NT2/D1 (cell line): Measurements from ENCODE around the gene CD22.

Experiments
- DNase-seq: peaks from one replicate; pipeline ENCODE4 v3.0.0-alpha.2; 2011; ENCODE audit warnings: low read depth, low spot score
- H3K27me3 ChIP-seq: 2 replicates; pipeline ENCODE4 v1.6.0; 2011; ENCODE audit warnings: mild to moderate bottlenecking; ENCODE audit not compliant: insufficient read length, insufficient read depth
- H3K36me3 ChIP-seq: 2 replicates; pipeline ENCODE4 v1.6.1; 2011; ENCODE audit warnings: mild to moderate bottlenecking, low read length, mixed read lengths; ENCODE audit not compliant: insufficient read depth, insufficient read length
- H3K4me1 ChIP-seq: 2 replicates; pipeline ENCODE4 v1.5.1; 2011; ENCODE audit not compliant: insufficient read depth, insufficient read length
- H3K4me3 ChIP-seq: 2 replicates; pipeline ENCODE4 v1.5.1; 2011; ENCODE audit warnings: low read depth; ENCODE audit not compliant: insufficient read length
- H3K9ac ChIP-seq: 2 replicates; pipeline ENCODE4 v1.6.0; 2011; ENCODE audit warnings: low read depth; ENCODE audit not compliant: insufficient read length
- H3K9me3 ChIP-seq: 2 replicates; pipeline ENCODE4 v1.5.1; 2011; ENCODE audit warnings: mild to moderate bottlenecking, low read length; ENCODE audit not compliant: insufficient read depth
- SUZ12 ChIP-seq: IDR thresholded peaks from 2 replicates; pipeline ENCODE4 v1.6.1; 2011; ENCODE audit not compliant: insufficient read length, insufficient read depth; ENCODE audit errors: extremely low read depth
- YY1 ChIP-seq: IDR thresholded peaks from 2 replicates; pipeline ENCODE4 v1.6.1; 2011; ENCODE audit not compliant: insufficient read length, insufficient read depth
- ZNF274 ChIP-seq: IDR thresholded peaks from 2 replicates; pipeline ENCODE4 v1.6.1; 2011; ENCODE audit warnings: mild to moderate bottlenecking, low read depth, low read length

Gene CD22

DNA sequence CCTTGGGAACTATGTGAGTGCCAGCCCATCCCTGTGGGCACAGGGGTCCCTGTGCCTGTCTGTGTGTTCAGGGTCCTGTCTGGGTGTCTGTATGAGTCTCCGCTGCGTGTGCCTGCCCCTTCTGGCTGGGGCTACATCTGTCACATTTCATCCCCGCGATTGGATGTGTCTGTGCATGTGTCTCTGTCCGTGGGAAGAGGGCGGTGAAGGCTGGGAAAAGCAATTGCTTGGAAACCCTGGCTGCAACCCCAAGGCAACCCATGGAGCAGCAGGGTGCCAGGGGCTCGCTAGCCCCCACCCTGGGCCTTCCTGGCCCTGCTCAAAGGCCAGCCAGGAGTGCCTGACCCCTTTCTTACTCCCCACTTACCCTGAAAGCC, 35.6 kb upstream of the CD22 start:
- Histone ChIP-seq H3K4me1 (peaks cover 13% of the 10 kb centered on the region), H3K27me3 (no peaks in the 10 kb centered on the region), H3K9me3 (no peaks in the 10 kb centered on the region), H3K9ac (no peak overlapping the region), H3K36me3 (no peaks in the 10 kb centered on the region), H3K4me3 (no peak overlapping the region)
- no peak for DNase-seq
- no peak for TF ChIP-seq SUZ12
- no peak for TF ChIP-seq YY1
- no peak for TF ChIP-seq ZNF274

DNA sequence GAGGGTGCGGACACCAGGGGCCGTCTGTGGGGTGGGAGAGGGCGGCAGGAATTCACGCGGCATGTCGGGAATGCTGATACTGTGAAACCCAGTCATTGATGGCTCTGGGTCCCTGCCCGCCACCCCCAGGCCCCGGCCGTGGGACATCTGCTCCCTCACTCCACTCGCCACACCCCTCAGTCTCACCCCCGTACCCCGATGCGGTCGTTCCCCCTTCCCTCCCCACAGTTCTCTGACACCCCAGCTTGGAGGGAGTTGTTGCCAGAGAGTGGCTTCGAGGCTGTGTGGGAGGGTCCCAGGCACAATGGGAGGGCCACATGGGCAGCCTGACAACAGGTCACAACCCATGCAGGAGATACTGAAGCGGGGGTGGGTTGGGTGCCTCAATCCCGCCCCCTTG, 35.2 kb upstream of the CD22 start:
- H3K36me3 ChIP-seq, result no peaks in the 10 kb centered on the region
- H3K27me3 ChIP-seq, result no peaks in the 10 kb centered on the region
- peaks cover 13% of the 10 kb centered on the region for H3K4me1 ChIP-seq
- no peak for DNase-seq
- no peak overlapping the region for H3K9ac ChIP-seq
- no peak overlapping the region for H3K4me3 ChIP-seq
- TF ChIP-seq SUZ12, result no peak
- TF ChIP-seq YY1, result no peak
- TF ChIP-seq ZNF274, result no peak
- no peaks in the 10 kb centered on the region for H3K9me3 ChIP-seq

DNA sequence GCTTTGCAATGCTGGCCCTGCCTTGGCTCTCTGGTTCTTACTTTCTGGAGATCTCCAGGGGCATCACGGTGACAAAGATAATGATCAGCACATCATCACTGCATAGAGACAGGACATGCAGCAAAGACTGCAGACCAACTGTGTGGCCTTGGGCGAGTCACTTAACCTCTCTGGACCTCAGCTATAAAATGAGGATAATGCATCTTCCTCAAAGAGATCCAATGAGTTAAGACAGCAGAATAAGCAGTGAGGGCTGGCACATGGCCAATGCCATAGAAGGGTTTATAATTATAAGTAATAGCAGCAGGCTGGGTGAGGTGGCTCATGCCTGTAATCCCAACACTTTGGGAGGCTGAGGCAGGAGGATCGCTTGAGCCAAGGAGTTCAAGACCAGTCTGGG, 34.7 kb upstream of the CD22 start:
- no peak overlapping the region for H3K9ac ChIP-seq
- H3K27me3 ChIP-seq, result no peaks in the 10 kb centered on the region
- H3K4me1 ChIP-seq, result peaks cover 11% of the 10 kb centered on the region
- no peaks in the 10 kb centered on the region for H3K36me3 ChIP-seq
- no peak for TF ChIP-seq YY1
- no peak for TF ChIP-seq SUZ12
- no peak for TF ChIP-seq ZNF274
- no peak for DNase-seq
- no peaks in the 10 kb centered on the region for H3K9me3 ChIP-seq
- H3K4me3 ChIP-seq, result no peak overlapping the region

DNA sequence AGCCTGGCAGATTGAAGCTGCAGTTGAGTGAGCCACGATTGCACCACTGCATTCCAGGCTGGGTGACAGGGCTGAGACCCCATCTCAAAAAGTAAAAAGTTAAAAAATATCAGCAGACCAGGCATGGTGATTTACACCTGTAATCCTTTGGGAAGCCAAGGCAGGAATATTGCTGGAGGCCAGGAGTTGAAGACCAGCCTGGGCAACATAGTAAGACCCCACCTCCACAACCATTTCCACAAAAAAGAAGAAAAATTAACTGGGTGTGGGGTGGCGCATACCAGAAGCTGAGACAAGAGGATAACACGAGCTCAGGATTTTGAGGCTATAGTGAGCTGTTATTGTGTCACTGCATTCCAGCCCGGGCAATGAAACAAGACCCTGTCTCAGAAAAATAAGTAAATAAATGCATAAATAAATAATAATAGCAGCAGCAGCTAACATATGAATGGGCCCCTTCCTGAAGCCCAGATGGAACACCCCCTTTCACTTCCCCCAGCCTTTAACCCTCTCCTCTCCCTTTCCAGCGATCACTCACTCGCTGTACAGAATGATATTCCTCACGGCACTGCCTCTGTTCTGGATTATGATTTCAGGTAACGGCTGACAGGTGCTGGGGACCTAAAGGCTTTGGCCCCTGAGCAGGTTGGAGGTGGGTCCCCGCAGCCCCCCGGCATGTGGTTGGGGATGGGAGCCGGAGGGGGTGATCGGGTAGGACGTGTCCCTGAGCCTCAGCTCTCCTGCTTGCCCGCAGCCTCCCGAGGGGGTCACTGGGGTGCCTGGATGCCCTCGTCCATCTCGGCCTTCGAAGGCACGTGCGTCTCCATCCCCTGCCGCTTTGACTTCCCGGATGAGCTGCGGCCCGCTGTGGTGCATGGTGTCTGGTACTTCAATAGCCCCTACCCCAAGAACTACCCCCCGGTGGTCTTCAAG, 33.9 kb upstream of the CD22 start:
- no peaks in the 10 kb centered on the region for H3K27me3 ChIP-seq
- no peak overlapping the region for H3K4me3 ChIP-seq
- DNase-seq, result no peak
- H3K4me1 ChIP-seq, result peaks cover 13% of the 10 kb centered on the region
- no peaks in the 10 kb centered on the region for H3K9me3 ChIP-seq
- TF ChIP-seq SUZ12 (no peak), ZNF274 (no peak), YY1 (no peak)
- no peak overlapping the region for H3K9ac ChIP-seq
- H3K36me3 ChIP-seq, result no peaks in the 10 kb centered on the region

DNA sequence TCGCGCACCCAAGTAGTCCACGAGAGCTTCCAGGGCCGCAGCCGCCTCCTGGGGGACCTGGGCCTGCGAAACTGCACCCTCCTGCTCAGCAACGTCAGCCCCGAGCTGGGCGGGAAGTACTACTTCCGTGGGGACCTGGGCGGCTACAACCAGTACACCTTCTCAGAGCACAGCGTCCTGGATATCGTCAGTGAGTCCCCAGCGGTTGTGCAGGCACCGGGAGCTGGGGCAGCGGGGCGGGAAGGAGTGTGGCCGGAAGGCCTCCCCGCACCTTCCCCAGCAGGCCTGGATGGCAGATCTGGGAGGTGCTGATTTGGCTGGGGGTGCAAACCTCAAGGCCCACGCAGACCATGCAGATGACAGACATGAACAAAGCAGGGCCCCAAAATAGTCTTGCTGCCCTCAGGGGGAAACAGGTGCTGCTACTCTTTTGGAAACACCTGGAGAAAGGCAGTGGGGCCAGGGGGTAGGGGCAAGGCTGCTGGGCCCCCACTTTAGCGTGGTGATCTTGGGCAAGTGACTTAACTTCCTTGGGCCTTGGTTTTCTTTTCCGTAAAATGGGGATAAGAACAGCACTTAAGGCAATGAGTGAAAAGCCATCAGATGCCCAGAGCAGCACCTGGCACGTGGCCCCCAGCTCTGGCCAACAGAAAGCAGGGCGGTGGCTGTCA, 33.1 kb upstream of the CD22 start:
- Histone ChIP-seq H3K9me3 (no peaks in the 10 kb centered on the region), H3K36me3 (no peaks in the 10 kb centered on the region), H3K27me3 (no peaks in the 10 kb centered on the region), H3K4me3 (no peak overlapping the region), H3K4me1 (peaks cover 10% of the 10 kb centered on the region), H3K9ac (no peak overlapping the region)
- no peak for DNase-seq
- TF ChIP-seq ZNF274, result no peak
- TF ChIP-seq YY1, result no peak
- no peak for TF ChIP-seq SUZ12

DNA sequence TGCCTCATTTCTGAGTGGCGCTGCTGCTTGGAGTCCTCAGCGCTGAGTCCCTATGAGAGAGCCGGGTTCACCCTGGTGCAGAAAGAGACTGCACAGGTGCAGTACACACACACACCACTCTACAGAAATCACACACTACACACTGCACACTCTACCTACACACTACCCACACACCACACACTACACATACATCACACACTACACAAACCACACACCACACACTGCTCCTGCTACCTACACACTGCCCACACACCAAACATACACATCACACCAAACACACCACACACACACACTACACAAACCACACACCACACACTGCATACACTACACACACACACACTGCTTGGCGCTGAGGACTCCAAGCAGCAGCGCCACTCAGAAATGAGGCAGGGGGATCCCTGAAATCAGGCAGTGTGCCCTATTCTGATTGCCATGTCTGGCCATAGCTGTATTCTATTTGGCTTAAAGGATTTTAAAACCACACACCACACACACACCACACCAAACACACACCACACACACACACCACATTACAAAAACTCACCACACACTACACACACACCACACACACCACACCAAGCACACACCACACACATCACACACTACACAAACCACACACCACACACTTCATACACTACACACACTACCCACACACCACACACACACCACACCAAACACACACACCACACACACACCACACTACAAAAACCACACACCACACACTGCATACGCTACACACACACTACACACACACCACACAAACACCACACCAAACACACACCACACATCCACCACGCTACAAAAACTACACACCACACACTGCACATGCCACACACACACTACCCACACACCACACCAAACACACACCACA, 32.1 kb upstream of the CD22 start:
- H3K4me3 ChIP-seq, result no peak overlapping the region
- no peak for DNase-seq
- H3K27me3 ChIP-seq, result no peaks in the 10 kb centered on the region
- no peak overlapping the region for H3K9ac ChIP-seq
- H3K36me3 ChIP-seq, result no peaks in the 10 kb centered on the region
- peaks cover 6% of the 10 kb centered on the region for H3K4me1 ChIP-seq
- H3K9me3 ChIP-seq, result no peaks in the 10 kb centered on the region
- TF ChIP-seq ZNF274 (no peak), SUZ12 (no peak), YY1 (no peak)
